Mesenchymal stem cell (in vitro differentiated cells and primary cell): ENCODE measurements around the gene TOM1.

Experiments used
- DNase-seq: peaks from one replicate; pipeline ENCODE4 v3.0.0-alpha.2; 2013
- H2AFZ ChIP-seq: one replicate; pipeline ENCODE4 v1.6.1; 2013; ENCODE audit warnings: low read depth, mild to moderate bottlenecking, control low read depth, inconsistent platforms, low read length, moderate library complexity
- H2AK5ac ChIP-seq: 2 replicates; pipeline ENCODE4 v1.6.1; 2013; ENCODE audit warnings: low read length, moderate library complexity, mild to moderate bottlenecking, inconsistent platforms; ENCODE audit not compliant: severe bottlenecking
- H2BK120ac ChIP-seq: one replicate; pipeline ENCODE4 v1.6.1; 2013; ENCODE audit warnings: low read depth, mild to moderate bottlenecking, inconsistent platforms, low read length, moderate library complexity
- H2BK12ac ChIP-seq, 2 experiments: one replicate each; pipeline ENCODE4 v1.6.1; 2013; ENCODE audit warnings: inconsistent platforms in 2 of 2, low read length in 2 of 2, mild to moderate bottlenecking in 2 of 2, moderate library complexity in 2 of 2, control low read depth in 1 of 2
- H2BK15ac ChIP-seq: one replicate; pipeline ENCODE4 v1.6.1; 2013; ENCODE audit warnings: mild to moderate bottlenecking, low read depth, inconsistent platforms; ENCODE audit not compliant: poor library complexity, severe bottlenecking
- H2BK5ac ChIP-seq: 2 replicates; pipeline ENCODE4 v1.6.1; 2013; ENCODE audit warnings: low read depth, mild to moderate bottlenecking, low read length, control low read depth, inconsistent platforms; ENCODE audit not compliant: poor library complexity, severe bottlenecking
- H3K14ac ChIP-seq, 2 experiments: one replicate each; pipeline ENCODE4 v1.6.1; 2013; ENCODE audit warnings: inconsistent platforms in 2 of 2, low read length in 2 of 2, control low read depth in 1 of 2, mild to moderate bottlenecking in 1 of 2, moderate library complexity in 1 of 2
- H3K18ac ChIP-seq, 2 experiments: one replicate each; pipeline ENCODE4 v1.6.1; 2013; ENCODE audit warnings: inconsistent platforms in 2 of 2, low read length in 2 of 2, control low read depth in 1 of 2, low read depth in 1 of 2, mild to moderate bottlenecking in 1 of 2
- H3K23ac ChIP-seq, 2 experiments: one replicate each; pipeline ENCODE4 v1.6.1; 2013; ENCODE audit warnings: inconsistent platforms in 2 of 2, low read length in 2 of 2, mild to moderate bottlenecking in 2 of 2, moderate library complexity in 2 of 2, control low read depth in 1 of 2
- H3K27ac ChIP-seq: 2 replicates; pipeline ENCODE4 v1.5.1; 2013; ENCODE audit warnings: mild to moderate bottlenecking, moderate library complexity, low read length, control low read depth, inconsistent platforms; ENCODE audit not compliant: poor library complexity, severe bottlenecking
- H3K27me3 ChIP-seq, 2 experiments: 2 replicates each; pipeline versions ENCODE4 v1.6.1 to v1.7.0; 2013; ENCODE audit warnings: low read length in 2 of 2, mild to moderate bottlenecking in 2 of 2, moderate library complexity in 2 of 2, control low read depth in 1 of 2, inconsistent platforms in 1 of 2; ENCODE audit not compliant: control insufficient read depth in 1 of 2, insufficient read depth in 1 of 2
- H3K36me3 ChIP-seq, 2 experiments: 2 replicates each; pipeline versions ENCODE4 v1.6.1 to v1.7.0; 2013; ENCODE audit warnings: low read length in 2 of 2, control low read depth in 1 of 2, inconsistent platforms in 1 of 2, low read depth in 1 of 2, mild to moderate bottlenecking in 1 of 2; ENCODE audit not compliant: insufficient read depth in 2 of 2, control insufficient read depth in 1 of 2
- H3K4ac ChIP-seq, 2 experiments: one replicate each; pipeline ENCODE4 v1.6.1; 2013; ENCODE audit warnings: inconsistent platforms in 2 of 2, low read length in 2 of 2, mild to moderate bottlenecking in 2 of 2, moderate library complexity in 2 of 2, control low read depth in 1 of 2, low read depth in 1 of 2
- H3K4me1 ChIP-seq: 2 replicates; pipeline ENCODE4 v1.6.1; 2013; ENCODE audit warnings: low read depth, low read length, control low read depth; ENCODE audit not compliant: control insufficient read depth, insufficient read depth
- H3K4me2 ChIP-seq: 2 replicates; pipeline ENCODE4 v1.6.1; 2013; ENCODE audit warnings: low read length, mild to moderate bottlenecking, inconsistent platforms; ENCODE audit not compliant: poor library complexity, severe bottlenecking
- H3K4me3 ChIP-seq, 2 experiments: 2 replicates each; pipeline versions ENCODE4 v1.5.1 to v1.7.0; 2013; ENCODE audit warnings: low read length in 2 of 2, mild to moderate bottlenecking in 2 of 2, control low read depth in 1 of 2, low read depth in 1 of 2; ENCODE audit not compliant: insufficient read depth in 1 of 2
- H3K79me1 ChIP-seq: replicated peaks from 2 replicates; pipeline ENCODE4 v1.6.1; 2013; ENCODE audit warnings: mild to moderate bottlenecking, control low read depth, low read length, inconsistent platforms; ENCODE audit not compliant: poor library complexity, severe bottlenecking
- H3K9ac ChIP-seq: 2 replicates; pipeline ENCODE4 v1.7.0; 2013; ENCODE audit warnings: mild to moderate bottlenecking, low read length, moderate library complexity
- H3K9me3 ChIP-seq: 2 replicates; pipeline ENCODE4 v1.7.0; 2013; ENCODE audit warnings: mild to moderate bottlenecking, low read length; ENCODE audit not compliant: control insufficient read depth
- H4K8ac ChIP-seq: one replicate; pipeline ENCODE4 v1.6.1; 2013; ENCODE audit warnings: inconsistent platforms, mild to moderate bottlenecking, low read length, moderate library complexity
- H4K91ac ChIP-seq: one replicate; pipeline ENCODE4 v1.6.1; 2013; ENCODE audit warnings: mild to moderate bottlenecking, low read length, inconsistent platforms
- WGBS: methylation state at CpG from one replicate; pipeline ENCODE4 v1.1.7; 2013; ENCODE audit warnings: mixed read lengths; 5-methylcytosine and 5-hydroxymethylcytosine counted together

TOM1 gene

DNA sequence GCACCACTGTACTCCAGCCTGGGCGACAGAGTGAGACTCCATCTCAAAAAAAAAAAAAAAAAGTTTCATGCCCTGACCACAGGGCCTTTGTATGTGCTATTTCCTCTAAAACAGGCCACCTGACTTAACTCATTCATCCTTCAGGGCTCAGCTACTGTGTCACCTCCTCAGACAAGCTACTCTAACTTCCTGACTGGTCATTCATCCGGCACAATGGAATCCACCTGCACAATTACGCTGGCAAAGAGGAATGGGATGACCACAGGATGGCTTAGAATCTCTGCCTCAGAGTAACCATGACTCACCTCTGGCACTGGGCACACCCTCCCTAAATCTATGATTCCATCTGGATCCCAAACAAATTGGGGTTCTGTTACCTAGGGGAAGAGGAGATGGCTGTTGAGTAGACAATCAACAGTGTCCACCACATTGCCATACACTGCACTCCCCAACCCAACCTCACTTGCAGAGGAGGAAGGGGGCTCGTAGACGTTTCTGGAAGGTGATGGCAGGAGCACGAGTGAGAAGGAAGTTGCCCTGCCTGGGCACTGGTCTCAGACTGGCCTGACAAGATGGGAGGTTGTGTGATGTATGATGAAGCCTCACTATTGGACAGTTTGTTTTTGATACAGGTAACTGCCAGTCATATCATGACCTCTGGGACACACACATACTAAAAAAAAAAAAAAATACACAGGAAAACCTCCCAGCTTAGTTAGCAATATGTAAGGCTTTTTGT is 58.4 kb downstream of the TOM1 start:
- Histone ChIP-seq H3K9me3 (no peaks in the 10 kb centered on the region), H3K18ac (no peak overlapping the region), H3K27me3 (no peaks in the 10 kb centered on the region), H3K14ac (no peak overlapping the region), H2AK5ac (no peak overlapping the region), H3K4me3 (no peak overlapping the region), H3K4ac (no peak overlapping the region), H2BK12ac (no peak overlapping the region), H2BK5ac (no peak overlapping the region), H3K4me2 (no peak overlapping the region), H2AFZ (no peak overlapping the region), H3K27ac (no peak overlapping the region), H2BK120ac (no peak overlapping the region), H3K4me1 (peaks cover 6% of the 10 kb centered on the region), H4K8ac (no peak overlapping the region), H3K79me1 (no peaks in the 10 kb centered on the region), H2BK15ac (no peak overlapping the region), H3K23ac (no peak overlapping the region), H3K36me3 (no peaks in the 10 kb centered on the region), H3K9ac (no peak overlapping the region), H4K91ac (no peak overlapping the region)
- DNase-seq: no peak
- 75% methylated on average over 3 of the region's 6 CpGs for WGBS

DNA sequence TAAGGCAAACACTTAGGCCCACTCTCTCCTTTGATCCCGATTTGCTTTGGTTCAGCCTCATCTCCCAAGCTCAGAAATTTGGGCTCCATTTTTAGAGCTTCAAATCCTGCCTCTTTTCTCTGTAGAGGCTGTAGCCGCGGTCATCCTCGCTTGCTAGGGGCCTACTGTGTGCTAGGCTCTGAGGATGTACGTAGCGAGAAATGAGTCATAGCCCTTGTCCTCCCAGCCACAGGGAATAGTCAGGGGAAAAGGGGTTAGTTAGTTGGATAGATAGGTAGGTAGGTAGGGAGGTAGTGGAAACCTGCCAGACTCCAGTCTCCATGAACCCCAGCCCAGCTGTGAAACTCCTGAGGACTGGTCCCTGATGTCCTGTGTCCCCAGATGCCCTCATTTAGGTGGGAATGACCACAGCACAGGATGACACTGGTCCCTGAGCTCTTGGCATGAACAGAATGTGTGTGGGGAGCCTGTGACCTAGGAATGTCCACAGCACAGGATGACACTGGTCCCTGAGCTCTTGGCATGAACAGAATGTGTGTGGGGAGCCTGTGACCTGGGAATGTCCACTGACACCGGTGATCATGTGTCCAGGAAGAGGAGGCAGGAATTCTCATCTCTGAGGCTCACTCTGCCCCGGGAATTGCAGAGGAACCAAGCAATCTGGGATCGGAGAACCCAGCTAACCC is 59.8 kb downstream of the TOM1 start:
- Histone ChIP-seq H3K27ac (no peak overlapping the region), H4K8ac (peak overlapping the region; percentile 60), H3K79me1 (no peaks in the 10 kb centered on the region), H3K14ac (no peak overlapping the region), H3K27me3 (no peaks in the 10 kb centered on the region), H3K9ac (no peak overlapping the region), H3K18ac (peak overlapping the region in 1 of 2 experiments; percentile 79), H3K4ac (no peak overlapping the region), H4K91ac (peak overlapping the region; percentile 86), H2BK5ac (no peak overlapping the region), H3K4me2 (no peak overlapping the region), H3K36me3 (no peaks in the 10 kb centered on the region), H2BK120ac (no peak overlapping the region), H2BK12ac (no peak overlapping the region), H3K4me3 (no peak overlapping the region), H3K9me3 (no peaks in the 10 kb centered on the region), H2AFZ (no peak overlapping the region), H2BK15ac (no peak overlapping the region), H2AK5ac (no peak overlapping the region), H3K23ac (no peak overlapping the region), H3K4me1 (peaks cover 5% of the 10 kb centered on the region)
- WGBS: 76% methylated on average over 9 of the region's 9 CpGs
- DNase-seq: no peak

DNA sequence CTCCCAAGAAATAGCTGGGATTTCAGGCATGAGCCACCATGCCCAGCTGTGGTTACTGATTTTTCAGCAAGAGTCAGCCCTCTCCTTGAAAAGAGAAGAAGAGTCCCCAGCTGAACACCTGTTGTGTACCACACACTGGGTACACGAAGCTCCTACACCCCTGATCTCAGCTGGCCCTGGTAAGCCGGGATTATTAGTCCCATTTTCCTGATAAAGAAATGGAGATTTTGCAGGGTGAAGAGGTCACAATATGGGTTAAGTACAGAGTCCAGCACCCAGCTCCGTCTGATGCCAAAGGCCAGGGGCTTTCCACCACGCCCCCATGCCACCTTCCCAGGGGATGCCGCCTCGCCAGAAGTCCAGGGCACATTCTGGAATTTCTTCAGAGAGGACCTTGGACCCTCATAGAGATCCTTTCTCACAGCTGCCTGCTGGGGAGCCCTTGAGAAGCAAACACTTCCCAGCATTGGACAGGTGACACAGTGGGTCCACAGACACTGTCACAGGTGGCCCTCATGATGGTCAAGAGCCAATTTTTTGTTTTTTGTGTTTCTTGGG is 61.4 kb downstream of the TOM1 start:
- 87% methylated on average over 6 of the region's 6 CpGs for WGBS
- H2BK5ac ChIP-seq: no peak overlapping the region

DNA sequence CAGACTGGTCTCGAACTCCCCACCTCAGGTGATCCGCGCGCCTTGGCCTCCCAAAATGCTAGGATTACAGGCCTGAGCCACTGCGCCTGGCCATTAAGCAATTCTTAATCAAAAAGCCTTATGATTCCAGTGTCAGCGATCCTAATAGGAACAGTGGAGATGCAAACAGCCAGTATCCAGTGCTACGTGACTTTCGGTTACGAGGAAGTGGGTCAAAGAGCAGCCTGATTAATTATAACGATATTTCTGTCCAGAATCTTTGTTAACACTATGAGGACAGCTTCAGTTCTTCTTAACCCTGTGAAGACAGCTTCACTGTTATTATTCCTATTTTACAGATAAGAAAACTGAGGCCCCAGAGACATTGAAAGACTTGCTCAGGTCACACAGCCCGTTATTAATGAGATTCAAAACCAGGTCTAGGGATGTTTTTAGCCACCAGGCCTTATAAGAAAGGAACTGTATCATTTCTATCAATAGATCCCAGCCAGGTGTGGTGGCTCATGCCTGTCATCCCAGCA is 63.9 kb downstream of the TOM1 start:
- H2BK12ac ChIP-seq: no peak overlapping the region
- no peak overlapping the region for H3K14ac ChIP-seq
- H4K8ac ChIP-seq: no peak overlapping the region
- no peak overlapping the region for H3K27ac ChIP-seq
- H2BK15ac ChIP-seq: no peak overlapping the region
- H4K91ac ChIP-seq: no peak overlapping the region
- H3K79me1 ChIP-seq: no peaks in the 10 kb centered on the region
- no peak overlapping the region for H3K9ac ChIP-seq
- no peaks in the 10 kb centered on the region for H3K36me3 ChIP-seq
- H3K9me3 ChIP-seq: no peaks in the 10 kb centered on the region
- no peak overlapping the region for H3K18ac ChIP-seq
- peaks cover 5% of the 10 kb centered on the region for H3K4me1 ChIP-seq
- no peak overlapping the region for H2AK5ac ChIP-seq
- 98% methylated on average over 11 of the region's 11 CpGs for WGBS
- H2AFZ ChIP-seq: no peak overlapping the region
- no peak overlapping the region for H3K4me2 ChIP-seq
- H3K4me3 ChIP-seq: no peak overlapping the region
- H3K23ac ChIP-seq: no peak overlapping the region
- no peaks in the 10 kb centered on the region for H3K27me3 ChIP-seq
- H3K4ac ChIP-seq: no peak overlapping the region
- no peak overlapping the region for H2BK120ac ChIP-seq
- no peak for DNase-seq
- H2BK5ac ChIP-seq: no peak overlapping the region

More for the DNA sequence above, 61.4 kb downstream of the TOM1 start:
- H3K14ac ChIP-seq: no peak overlapping the region
- no peaks in the 10 kb centered on the region for H3K79me1 ChIP-seq
- H3K9ac ChIP-seq: no peak overlapping the region
- no peak overlapping the region for H4K91ac ChIP-seq
- H2BK15ac ChIP-seq: no peak overlapping the region
- no peak overlapping the region for H3K4me2 ChIP-seq
- no peak overlapping the region for H2BK12ac ChIP-seq
- no peak overlapping the region for H3K4me3 ChIP-seq
- H3K36me3 ChIP-seq: no peaks in the 10 kb centered on the region
- no peak overlapping the region for H3K23ac ChIP-seq
- DNase-seq: no peak
- H3K27ac ChIP-seq: no peak overlapping the region
- no peak overlapping the region for H2BK120ac ChIP-seq
- H3K4me1 ChIP-seq: peaks cover 5% of the 10 kb centered on the region
- H2AK5ac ChIP-seq: no peak overlapping the region
- H3K18ac ChIP-seq: no peak overlapping the region
- H4K8ac ChIP-seq: no peak overlapping the region
- H2AFZ ChIP-seq: no peak overlapping the region
- H3K9me3 ChIP-seq: no peaks in the 10 kb centered on the region
- H3K4ac ChIP-seq: no peak overlapping the region
- no peaks in the 10 kb centered on the region for H3K27me3 ChIP-seq
